GM21367 (cell line): ENCODE measurements around the gene FSD2.
"Not testable (repeated sequence)": the region's sequence is repeated elsewhere in the genome, so short reads cannot be mapped to it uniquely, and the experiment has no call there.

ENCODE experiments used
- ATAC-seq: cut with Tn5 transposase; IDR thresholded peaks from one replicate; pipeline ENCODE4 v1.9.1; 2021; ENCODE audit not compliant: unreplicated experiment

Gene FSD2

GRCh38 chr15:82798531-82799166, 7.2 kb downstream of the FSD2 start:
- ATAC-seq: no peak

GRCh38 chr15:82798104-82798503, 7.8 kb downstream of the FSD2 start:
- no peak for ATAC-seq

GRCh38 chr15:82793737-82794136, 12.1 kb downstream of the FSD2 start:
- ATAC-seq: no peak

GRCh38 chr15:82792068-82792467, 13.8 kb downstream of the FSD2 start:
- ATAC-seq: no peak

- no peak for ATAC-seq
Measured at GRCh38 chr15:82790321-82790720, 15.5 kb downstream of the FSD2 start.

GRCh38 chr15:82789491-82789890, 16.4 kb downstream of the FSD2 start:
- ATAC-seq: no peak

- ATAC-seq: no peak
Measured at GRCh38 chr15:82788496-82788895, 17.4 kb downstream of the FSD2 start.

- ATAC-seq: no peak
Measured at GRCh38 chr15:82781349-82781748, 24.5 kb downstream of the FSD2 start.

- ATAC-seq: no peak
Measured at GRCh38 chr15:82778755-82779154, 27.1 kb downstream of the FSD2 start.

GRCh38 chr15:82774496-82774895, 31.4 kb downstream of the FSD2 start:
- no peak for ATAC-seq

GRCh38 chr15:82771789-82772607, 33.9 kb downstream of the FSD2 start:
- no peak for ATAC-seq

GRCh38 chr15:82768414-82769054, 37.3 kb downstream of the FSD2 start:
- no peak for ATAC-seq

GRCh38 chr15:82767163-82767829, 38.6 kb downstream of the FSD2 start:
- ATAC-seq: no peak

- not testable (repeated sequence) for ATAC-seq
Measured at GRCh38 chr15:82766201-82766600, 39.7 kb downstream of the FSD2 start.

GRCh38 chr15:82764740-82765139, 41.1 kb downstream of the FSD2 start:
- ATAC-seq: no peak

GRCh38 chr15:82764117-82764490, 41.8 kb downstream of the FSD2 start:
- ATAC-seq: no peak

GRCh38 chr15:82763361-82764116, 42.3 kb downstream of the FSD2 start:
- no peak for ATAC-seq

- no peak for ATAC-seq
Measured at GRCh38 chr15:82751308-82751707, 54.6 kb downstream of the FSD2 start.

GRCh38 chr15:82750831-82751180, 55.1 kb downstream of the FSD2 start:
- ATAC-seq: peak; percentile 38

GRCh38 chr15:82749951-82750830, 55.7 kb downstream of the FSD2 start:
- peak; percentile 83 for ATAC-seq
